D341Med (cell line): ENCODE data around the gene ARHGEF18.
"Not testable (repeated sequence)": the region's sequence is repeated elsewhere in the genome, so short reads cannot be mapped to it uniquely, and the experiment has no call there.

ENCODE experiments used
- DNase-seq: peaks from one replicate; pipeline ENCODE4 v3.0.0; 2012; ENCODE audit warnings: low spot score

Gene ARHGEF18

DNA sequence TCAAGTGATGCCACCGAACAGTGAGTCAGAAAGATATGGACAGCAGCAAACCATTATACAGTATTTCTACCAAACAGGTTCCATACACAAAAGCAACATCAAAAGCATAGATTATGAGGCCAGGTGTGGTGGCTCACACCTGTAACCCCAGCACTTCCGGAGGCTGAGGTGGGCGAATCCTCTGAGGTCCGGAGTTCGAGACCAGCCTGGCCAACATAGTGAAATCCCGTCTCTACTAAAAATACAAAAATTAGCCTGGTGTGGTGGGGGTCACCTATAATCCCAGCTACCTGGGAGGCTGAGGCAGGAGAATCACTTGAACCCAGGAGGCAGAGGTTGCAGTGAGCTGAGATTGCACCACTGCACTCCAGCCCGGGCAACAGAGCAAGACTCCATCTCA is 1.7 kb upstream of the ARHGEF18 start:
- not testable (repeated sequence) for DNase-seq

GRCh38 chr19:7349231-7349591 is 474 bp downstream of the ARHGEF18 start:
- DNase-seq = no peak

DNA sequence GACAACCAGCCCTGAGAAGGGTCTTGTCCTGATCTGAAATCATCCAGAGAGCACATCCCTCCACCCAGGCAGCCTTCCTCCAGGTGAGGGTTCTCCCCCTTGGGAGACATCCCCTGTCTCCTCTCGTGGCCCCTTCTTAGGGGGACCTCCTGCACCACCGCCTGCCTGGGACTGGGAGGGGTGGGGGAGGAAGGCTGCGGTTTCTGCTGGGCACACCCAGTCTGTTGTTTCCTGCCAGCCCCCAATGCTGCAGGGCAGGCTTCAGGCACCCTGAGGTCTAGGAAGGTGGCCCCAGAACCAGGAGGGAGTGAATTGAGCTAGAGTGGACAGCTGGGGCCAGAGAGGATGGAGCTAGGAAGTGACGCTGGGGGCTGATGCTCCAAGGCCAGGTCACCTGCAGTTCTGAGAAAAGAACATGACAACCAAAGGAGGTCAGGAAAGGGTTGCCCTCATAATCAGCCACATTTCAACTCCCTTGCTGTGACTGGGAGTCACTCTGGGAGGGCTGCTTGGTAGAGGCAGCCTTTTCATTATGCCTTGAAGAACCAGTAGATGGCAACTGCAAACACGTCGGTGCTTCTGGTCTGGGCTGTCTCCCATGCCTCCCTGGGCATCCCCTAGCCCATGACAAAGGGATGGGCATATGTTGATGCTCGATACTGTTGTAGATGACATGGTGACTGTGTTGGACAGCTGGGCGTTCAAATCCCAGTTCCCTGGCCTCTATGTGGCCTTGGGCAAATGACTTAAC is 1.4 kb downstream of the ARHGEF18 start:
- no peak for DNase-seq

- DNase-seq = no peak
Measured at GRCh38 chr19:7351861-7352260, 3.1 kb downstream of the ARHGEF18 start.

DNA sequence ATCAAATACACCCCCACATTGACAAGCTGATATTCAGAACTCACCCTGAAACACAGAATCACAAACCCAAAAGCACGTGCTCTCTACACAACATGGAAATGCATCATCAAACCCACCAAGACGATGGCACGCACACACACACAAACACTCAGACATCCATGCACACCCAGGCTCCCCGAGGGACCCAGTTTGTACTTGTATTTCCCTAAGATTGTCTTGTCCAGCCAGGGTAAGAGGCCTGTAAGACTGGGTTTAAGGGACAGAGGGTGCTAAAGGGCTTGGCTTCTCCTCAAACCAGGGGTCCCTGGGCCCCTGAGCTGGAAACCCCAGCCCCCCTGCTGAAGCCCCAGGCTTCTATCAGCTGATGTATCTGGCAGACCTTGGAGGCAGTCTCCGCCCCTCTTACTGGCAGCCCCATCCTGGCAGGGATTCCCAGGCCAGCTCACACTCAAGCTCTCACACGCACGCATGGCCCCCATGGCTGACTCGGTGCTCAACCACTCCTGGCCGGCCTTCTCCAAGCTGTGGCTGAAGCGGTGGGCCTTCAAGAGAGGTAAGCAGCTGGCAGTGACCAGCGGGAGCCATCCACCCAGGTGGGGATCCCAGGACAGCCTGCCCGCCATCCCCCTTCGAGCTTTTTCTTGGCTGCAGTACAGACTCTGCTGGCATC is 6.5 kb downstream of the ARHGEF18 start:
- DNase-seq = peak; percentile 45

DNA sequence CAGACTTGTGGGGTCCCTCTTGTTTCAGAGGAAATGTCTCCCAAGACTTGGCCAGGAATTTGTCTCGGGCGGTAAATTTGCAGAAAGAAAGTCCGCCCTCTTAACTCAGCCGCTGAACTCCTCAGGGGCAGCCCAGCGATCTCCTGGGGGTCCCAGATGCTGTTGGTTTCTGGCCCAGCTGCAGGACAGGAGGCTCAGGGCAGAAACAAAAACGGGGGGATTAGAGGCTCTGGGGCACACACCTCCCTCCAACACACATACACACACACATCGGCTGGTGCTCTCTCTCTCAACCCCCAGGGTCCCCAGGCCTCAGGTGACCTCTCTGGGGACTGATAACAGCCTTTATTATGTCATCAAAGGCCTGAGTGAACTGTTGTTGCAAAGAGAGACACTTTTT is 7.1 kb downstream of the ARHGEF18 start:
- peak; percentile 24 for DNase-seq

- no peak for DNase-seq
Measured at GRCh38 chr19:7356899-7357627, 8.3 kb downstream of the ARHGEF18 start.

- no peak for DNase-seq
Measured at GRCh38 chr19:7358102-7358597, 9.4 kb downstream of the ARHGEF18 start.

- DNase-seq = no peak
Measured at GRCh38 chr19:7360393-7360984, 11.8 kb downstream of the ARHGEF18 start.

- no peak for DNase-seq
Measured at GRCh38 chr19:7363225-7363624, 14.5 kb downstream of the ARHGEF18 start.

DNA sequence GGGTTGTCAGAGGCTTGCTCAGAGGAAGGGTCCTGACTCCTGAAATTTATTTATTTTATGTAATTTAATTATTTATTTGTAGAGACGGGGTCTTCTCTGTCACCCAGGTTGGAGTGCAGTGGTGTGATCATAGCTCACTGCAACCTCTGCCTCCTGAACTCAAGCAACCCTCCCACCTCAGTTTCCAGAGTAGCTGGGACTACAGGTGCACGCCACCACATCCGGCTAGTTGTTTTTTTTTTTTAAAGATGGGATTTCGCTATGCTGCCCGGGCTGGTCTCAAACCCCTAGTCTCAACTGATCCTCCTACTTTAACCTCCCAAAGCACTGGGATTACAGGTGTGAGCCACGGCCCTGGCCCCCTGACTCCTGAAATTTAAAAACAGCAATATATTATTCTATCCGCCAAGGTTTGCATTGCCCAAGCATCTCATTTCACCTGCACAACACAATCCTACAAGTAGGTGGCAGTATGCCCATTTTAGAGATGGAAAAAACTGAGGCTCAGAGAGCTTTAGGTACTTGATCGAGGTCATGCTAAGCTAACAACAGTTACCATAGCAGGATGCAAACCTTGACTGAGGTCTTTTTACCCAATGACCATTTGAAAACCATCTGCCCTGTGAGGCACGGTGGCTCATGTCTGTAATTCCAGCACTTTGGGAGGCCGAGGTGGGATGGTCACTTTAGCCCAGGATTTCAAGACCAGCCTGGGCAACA is 18.1 kb downstream of the ARHGEF18 start:
- DNase-seq = peak; percentile 36

DNA sequence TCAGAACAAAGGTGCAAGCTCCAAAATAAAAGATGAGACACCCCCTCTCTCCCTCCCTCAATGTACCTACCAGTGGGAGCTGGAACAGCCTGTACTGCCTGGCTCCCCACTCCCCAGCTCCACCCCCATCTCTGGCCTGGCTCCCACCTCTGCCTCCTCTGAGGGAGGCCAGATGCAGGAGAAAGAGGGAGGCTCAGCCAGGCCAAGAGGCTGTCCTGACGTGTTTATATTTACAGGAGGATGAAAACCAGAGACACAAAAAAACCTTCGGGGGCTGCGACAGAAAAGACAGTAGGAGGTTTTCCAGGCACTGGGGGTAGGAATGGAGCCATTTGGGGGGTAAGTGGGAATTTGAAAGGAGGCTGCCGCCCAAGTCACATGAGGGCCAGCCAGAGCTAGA is 19.7 kb downstream of the ARHGEF18 start:
- DNase-seq = no peak

DNA sequence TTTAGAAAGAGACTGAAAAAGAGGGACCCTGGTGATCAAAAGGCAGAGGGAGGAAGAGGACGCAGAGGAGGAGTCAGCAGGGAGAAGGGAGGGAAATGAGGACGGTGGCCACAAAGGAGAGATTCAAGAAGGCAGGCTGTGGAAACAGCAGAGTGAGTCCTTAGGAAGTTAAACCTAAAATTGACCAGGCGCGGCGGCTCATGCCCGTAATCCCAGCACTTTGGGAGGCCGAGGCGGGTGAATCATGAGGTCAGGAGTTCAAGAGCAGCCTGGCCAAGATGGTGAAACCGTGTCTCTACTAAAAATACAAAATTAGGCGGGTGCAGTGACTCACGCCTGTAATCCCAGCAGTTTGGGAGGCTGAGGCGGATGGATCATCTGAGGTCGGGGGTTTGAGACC is 20.1 kb downstream of the ARHGEF18 start:
- not testable (repeated sequence) for DNase-seq

DNA sequence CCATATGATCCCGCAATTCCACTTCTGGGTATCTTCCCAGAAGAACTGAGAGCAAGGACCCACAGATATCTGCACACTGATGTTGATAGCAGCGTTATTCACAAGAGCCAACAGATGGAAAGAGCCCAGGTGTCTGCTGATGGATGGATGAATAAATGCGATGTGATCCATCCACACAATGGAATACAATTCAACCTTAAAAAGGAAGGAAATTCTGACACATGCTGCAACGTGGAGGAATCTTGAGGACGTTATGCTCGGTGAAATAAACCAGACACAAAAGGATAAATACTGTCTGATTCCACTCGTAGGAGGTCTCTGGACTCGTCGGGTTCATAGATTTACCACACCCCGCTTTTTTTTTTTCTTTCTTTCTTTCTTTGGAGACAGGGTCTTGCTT is 21.8 kb downstream of the ARHGEF18 start:
- no peak for DNase-seq

DNA sequence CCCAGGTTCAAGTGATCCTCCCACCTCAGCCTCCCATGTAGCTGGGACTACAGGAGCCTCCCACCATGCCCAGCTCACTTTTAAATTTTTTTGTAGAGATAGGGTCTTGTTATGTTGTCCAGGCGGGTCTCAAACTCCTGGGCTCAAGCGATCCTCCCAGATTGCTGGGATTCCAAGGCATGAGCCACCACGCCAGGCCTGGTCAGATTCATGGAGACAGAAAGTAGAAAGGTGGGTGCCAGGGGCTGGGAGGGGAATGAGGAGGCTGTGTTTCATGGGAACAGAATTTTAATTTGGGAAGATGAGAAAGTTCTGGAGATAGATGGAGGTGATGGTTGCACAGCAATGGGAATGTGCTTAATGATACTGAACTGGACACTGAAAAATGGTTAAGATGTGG is 22.3 kb downstream of the ARHGEF18 start:
- DNase-seq = no peak

- DNase-seq = no peak
Measured at GRCh38 chr19:7372810-7373209, 24.1 kb downstream of the ARHGEF18 start.

- DNase-seq = no peak
Measured at GRCh38 chr19:7373862-7374261, 25.1 kb downstream of the ARHGEF18 start.

DNA sequence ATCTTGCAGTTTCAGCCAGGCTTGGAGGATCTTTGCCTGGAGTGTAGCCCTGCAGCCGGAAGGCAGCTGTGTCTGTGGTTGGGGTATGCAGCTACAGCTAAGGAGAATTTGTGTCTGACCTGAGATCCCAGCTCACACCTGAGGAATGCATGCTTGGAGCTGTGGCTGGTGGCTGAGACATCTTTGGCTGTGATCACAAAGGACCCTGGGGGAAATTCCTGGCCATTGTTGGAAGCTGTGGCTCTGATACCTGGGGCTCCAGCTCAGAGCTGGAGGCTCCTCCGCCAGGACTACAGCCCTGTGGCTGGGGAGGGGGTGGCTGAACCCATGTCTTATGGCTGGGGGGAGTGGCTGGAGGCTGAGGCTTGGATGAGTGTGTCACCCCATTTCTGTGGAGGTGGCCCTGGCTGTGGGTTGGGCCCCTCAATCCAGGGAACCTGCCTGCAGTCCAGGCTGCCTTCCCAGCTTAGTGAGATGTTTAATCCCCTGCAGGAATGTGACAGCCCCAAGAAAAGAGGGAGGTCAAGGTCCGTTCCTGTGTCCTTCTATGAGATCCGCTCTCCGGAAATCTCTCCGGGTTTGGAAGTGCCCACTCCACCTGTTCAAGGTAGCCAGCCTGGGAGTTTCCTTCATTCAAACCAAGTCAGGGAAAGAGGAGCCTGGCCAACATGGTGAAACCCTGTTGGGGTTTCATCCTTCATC is 27.6 kb downstream of the ARHGEF18 start:
- no peak for DNase-seq

DNA sequence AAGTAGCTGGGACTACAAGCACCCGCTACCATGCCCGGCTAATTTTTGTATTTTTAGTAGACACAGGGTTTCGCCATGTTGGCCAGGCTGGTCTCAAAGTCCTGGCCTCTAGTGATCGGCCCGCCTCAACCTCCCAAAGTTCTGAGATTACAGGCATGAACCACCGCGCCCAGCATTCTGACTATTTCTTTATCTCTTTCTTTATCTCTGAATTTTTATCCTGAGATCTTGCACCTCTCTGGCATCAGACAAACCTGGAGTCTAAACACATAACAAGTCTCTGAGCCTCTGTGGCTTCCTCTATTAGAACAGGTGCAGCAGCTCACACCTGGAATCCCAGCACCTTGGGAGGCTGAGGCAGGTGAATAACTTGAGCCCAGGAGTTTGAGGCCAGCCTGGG is 28.5 kb downstream of the ARHGEF18 start:
- no peak for DNase-seq

DNA sequence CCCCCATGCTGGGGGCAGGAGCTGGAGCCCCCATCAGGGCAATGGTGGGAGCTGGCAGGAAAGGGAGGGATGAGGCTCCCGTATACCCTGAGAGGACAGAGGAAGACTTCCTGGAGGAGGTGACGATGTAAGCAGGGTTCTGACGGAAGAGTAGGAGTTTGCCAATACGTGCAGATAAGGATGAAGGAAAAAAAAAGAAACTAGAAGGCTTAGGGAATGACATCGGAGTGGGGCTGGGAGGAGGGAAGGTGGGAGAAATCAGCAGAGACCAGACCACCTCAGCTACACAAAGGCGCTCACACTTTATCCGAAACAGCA is 32.3 kb downstream of the ARHGEF18 start:
- no peak for DNase-seq

- DNase-seq = no peak
Measured at GRCh38 chr19:7382694-7383093, 34.0 kb downstream of the ARHGEF18 start.
